OCI-LY3 (cell line): ENCODE measurements around the gene CELF2.

Experiments used
- EZH2phosphoT487 ChIP-seq: fragments of 200-600 bp; shearing (Covaris generic); IDR thresholded peaks from 2 replicates; pipeline ENCODE4 v1.6.1; 2018; ENCODE audit warnings: antibody characterized with exemption, mixed run types, low read depth
- TF ChIP-seq, protein P1 (sequence below): fragments of 200-600, 300-600 bp; sonication (generic); IDR thresholded peaks from 2 replicates; pipeline ENCODE4 v1.5.1; 2014; ENCODE audit warnings: antibody characterized with exemption, low read length, low read depth

DNA sequence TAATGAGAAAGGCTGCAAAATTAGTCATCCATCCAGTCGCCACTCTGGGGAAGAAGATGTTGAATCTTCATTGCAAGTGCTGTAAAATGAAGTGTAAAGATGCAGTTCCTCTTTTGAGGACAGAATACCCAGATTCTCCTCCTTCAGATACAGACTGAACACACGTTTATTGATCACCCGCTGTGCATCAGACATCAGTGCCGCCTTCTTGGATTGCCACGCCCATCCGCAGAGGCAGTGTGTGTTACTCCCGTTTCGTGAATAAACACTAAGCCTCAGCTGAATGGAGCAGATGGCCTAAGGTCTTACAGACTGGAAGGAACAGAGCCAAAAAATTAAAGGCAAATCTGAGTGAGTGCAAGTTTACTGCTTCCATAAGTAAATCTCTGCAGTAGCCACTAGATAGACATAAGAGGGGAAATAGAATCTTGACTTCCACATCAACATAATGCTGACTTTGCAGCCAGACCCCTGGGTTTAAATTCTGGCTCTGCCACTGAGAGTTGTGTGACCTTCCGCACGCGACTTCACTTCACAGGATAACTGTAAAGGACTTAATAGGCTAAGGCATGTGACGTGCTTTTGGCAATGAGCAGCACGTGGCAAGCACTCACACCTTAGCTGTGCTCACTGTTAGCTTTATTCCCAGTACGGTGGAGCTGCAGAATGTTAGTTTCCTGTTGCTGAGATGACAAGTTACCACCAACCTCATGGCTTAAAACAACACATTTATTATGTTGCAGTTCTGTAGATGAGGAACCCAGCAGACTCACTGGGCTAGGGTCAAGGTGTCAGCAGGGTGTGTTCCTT is 285.9 kb downstream of the CELF2 start:
- TF ChIP-seq, protein P1, sequence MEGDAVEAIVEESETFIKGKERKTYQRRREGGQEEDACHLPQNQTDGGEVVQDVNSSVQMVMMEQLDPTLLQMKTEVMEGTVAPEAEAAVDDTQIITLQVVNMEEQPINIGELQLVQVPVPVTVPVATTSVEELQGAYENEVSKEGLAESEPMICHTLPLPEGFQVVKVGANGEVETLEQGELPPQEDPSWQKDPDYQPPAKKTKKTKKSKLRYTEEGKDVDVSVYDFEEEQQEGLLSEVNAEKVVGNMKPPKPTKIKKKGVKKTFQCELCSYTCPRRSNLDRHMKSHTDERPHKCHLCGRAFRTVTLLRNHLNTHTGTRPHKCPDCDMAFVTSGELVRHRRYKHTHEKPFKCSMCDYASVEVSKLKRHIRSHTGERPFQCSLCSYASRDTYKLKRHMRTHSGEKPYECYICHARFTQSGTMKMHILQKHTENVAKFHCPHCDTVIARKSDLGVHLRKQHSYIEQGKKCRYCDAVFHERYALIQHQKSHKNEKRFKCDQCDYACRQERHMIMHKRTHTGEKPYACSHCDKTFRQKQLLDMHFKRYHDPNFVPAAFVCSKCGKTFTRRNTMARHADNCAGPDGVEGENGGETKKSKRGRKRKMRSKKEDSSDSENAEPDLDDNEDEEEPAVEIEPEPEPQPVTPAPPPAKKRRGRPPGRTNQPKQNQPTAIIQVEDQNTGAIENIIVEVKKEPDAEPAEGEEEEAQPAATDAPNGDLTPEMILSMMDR, result no peak
- no peak for TF ChIP-seq EZH2phosphoT487
